GM18511 (cell line): ENCODE results near the gene IFNLR1.

Source experiments
- ATAC-seq: cut with Tn5 transposase; IDR thresholded peaks from one replicate; pipeline ENCODE4 v1.9.1; 2021; ENCODE audit warnings: mild to moderate bottlenecking, moderate library complexity; ENCODE audit not compliant: unreplicated experiment

Gene IFNLR1

DNA sequence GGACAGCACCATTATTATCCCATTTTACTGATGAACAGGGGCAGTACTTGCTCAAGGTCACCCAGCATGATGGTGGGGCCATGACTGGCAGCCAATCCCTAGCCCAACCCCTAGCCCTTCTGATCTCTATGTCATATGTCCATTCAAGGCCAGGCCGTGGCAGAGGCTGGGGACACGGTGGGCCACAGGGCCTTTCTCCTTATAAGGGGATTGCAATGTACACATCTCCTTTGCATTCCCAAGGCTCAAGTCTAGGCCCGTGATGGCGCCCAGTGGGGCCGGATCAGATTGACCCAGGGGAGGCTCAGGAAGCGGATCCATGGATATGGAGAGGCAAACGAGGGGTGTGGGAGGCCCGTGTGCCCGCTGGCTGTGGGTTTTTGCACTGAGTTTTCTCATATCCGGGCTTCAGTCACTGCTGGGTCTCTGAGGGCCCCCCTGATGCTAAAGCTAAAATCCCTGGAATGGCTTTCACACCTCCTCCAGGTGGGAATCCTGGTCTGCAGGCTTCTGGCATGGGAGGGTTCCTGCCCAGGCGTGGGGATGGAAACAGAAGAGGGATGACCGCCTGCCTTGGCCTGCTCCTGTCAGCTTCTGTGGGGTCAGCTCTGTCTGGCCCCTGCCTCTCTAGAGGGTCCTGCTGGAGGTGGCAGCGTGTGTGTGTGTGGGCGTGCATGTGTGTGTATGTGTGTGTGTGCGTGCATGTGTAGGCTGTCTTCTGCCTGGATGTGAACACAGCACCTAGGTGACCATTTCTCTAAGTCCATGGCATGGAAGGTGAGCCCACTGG lies 77.2 kb downstream of the IFNLR1 start:
- ATAC-seq: no peak

DNA sequence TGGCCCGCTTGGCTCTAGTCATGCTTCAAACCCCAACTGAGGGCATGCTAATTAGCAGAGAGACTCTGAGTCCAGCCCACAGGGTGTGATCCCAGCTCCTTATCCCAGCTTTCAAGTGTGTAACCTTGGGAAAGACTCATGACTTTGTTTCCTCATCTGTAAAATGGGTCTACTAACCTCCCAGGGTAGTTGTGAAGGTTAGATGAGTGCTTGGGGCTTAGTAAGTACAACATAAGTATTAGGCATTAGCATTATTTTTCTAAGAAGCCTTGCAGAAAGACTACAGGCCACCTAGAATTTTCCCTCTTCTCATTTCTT lies 78.0 kb downstream of the IFNLR1 start:
- no peak for ATAC-seq

DNA sequence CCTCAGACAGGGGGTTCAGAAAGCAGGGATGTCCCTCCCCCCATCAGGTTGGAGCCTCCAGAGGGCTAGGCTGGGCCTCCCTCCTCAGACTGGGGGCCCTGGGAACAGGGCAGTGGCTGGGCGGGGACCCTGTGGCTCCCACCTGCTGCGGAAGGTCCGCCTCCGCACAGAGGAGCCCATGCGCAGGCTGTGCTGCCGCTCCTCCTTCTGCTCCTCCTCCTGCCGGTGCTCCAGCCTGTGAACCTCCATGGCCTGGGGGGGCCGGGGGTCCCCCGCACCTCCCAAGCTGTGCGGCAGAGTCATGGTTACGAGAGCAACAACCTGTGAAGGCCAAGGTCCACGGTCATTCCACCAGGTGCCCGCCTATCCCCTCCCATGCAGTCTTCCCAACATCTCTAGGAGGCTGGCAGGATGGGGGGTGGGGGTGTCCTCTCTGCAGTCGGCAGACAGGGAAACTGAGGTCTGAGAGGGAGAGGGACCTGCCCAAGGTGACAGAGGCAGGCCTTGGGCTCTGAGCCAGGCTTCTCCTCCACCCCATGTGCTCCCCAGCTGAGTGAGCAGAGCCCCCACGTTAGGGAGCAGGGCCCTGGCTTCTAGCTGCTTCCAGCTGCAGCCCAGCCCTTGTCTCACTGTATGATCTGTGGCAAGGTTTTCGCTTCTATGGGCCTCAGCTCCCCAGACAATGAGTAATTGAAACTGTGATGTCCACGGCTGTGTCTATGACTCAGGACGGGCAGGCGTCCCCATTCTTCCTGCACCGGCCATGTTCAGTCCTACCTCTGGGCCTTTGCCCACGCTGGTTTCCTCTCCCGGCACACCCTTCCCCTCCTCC lies 78.5 kb downstream of the IFNLR1 start:
- ATAC-seq: no peak

DNA sequence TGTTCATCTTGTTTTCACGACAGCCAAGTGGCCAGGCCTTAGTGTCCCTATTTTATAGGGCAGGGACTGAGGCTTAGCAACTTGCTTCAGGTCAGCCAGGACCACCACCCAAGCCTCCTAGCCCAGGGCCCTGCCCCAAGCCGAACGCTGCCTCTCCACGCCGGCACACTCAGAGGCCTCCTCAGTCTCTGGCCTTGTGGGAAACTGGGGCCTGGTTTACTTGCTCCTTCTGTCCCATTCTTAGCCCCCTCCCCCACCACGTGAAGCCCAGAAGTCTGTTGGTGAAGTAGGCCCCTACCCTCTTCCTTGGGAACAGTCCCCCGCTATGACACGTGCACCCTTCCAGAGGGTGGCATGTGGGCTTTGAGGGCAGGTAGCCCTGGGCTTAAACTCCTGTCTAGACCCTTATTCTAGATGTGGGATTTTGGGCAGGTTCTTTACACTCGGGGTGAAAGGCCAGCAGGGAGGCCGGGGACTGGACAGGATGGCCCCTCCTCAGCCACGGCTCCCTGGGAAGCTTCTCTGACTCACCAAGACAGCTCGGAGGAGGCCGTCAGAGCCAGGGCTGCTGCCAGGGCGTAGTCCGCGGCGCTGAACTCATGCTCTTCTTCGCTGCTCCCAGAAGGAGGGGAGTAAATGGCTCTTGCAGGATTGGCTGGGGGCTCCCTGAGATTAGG lies 79.5 kb downstream of the IFNLR1 start:
- ATAC-seq: no peak

DNA sequence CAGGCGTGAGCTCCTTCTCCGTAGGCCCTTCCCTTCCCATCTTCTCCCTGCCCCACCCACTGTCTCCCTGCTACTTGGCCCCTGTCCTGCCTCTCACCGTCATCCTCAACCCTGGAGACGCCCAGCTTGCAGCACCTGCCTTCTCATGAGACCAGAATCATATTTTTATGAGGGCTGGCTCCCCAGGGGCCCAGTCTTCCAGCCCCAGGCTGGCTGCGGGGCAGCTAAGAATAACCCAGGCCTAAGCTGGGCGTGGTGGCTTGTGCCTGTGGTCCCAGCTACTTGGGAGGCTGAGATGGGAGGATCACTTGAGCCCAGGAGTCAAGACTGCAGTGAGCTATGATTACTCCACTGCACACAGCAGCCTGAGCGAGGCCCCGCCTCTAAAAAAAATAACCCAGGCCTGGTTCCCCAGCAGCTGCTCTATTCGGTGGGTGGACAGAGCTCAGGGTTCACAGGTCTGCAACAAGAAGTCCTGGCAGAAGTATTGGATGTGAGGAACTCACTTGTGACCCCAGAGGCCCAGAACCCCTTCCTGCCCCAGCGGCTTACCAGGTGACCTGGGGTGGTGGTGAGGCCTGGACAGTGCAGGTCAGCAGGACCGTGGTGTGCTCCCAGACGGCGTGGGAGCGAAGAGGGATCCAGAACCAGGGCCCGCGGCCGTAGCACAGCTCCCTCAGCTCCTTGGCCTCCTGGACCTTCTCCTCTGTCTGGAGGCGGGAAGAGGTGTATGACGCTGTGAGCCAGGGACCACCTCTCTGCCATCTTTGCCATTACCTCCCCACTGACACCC lies 81.5 kb downstream of the IFNLR1 start:
- no peak for ATAC-seq

DNA sequence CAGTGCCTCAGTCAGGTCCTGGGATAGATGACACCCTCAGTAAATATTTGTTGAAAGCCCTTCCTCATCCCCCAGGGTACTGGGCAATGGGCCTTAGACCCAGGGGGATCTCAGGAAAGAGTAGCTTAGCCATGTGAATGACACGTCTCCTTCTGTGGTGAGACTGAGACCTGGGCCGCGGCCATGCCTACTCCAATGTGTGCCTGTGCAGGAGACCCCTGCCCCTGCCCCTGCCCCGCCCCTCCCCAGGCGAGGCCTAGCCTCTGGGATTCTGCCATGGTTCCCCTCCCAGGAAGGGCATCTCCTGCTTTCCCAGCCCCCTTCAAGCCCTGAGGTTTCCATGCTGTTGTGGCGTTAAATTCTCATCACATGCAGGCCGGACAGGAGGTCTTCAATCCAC lies 82.2 kb downstream of the IFNLR1 start:
- ATAC-seq: no peak
